Mucosa of descending colon (tissue), 3 donors: ENCODE measurements around the gene PRDM16. TPM values are rescaled to one million over a fixed set of nuclear protein-coding genes. Genes with fewer than 3 reads are reported as not detected.

ENCODE experiments used
- ATAC-seq: fragments of 200-7000 bp; cut with Tn5 transposase; one replicate; pipeline ENCODE4 v1.9.1; 2020; ENCODE audit warnings: mild to moderate bottlenecking, moderate library complexity
- DNase-seq, 3 donors: peaks; one replicate each; pipeline ENCODE4 v3.0.0-alpha.2; 2020
- H3K36me3 ChIP-seq: fragments of 200-600 bp; one replicate; pipeline ENCODE4 v1.8.0; 2021; ENCODE audit warnings: low read depth, mild to moderate bottlenecking
- H3K4me1 ChIP-seq: fragments of 200-600 bp; one replicate; pipeline ENCODE4 v1.8.0; 2021; ENCODE audit warnings: low read depth, mild to moderate bottlenecking
- H3K4me3 ChIP-seq: fragments of 200-600 bp; one replicate; pipeline ENCODE4 v1.8.0; 2021; ENCODE audit warnings: mild to moderate bottlenecking
- H3K9me3 ChIP-seq: fragments of 200-600 bp; one replicate; pipeline ENCODE4 v1.8.0; 2021; ENCODE audit warnings: mild to moderate bottlenecking
- CTCF ChIP-seq: fragments of 200-600 bp; IDR thresholded peaks from one replicate; pipeline ENCODE4 v1.8.0; 2022; ENCODE audit warnings: antibody characterized with exemption, mild to moderate bottlenecking
- intact Hi-C, 2 donors: fragments of 100-400 bp; cut with DNase I in 1 of 2; cut with micrococcal nuclease in 1 of 2; formaldehyde crosslinking; loops; one replicate each; pipeline versions ENCODE4 v1.11.0 to v1.11.1; 2022; cut with DNase I, micrococcal nuclease
- total RNA-seq, 3 donors: library from RNA; stranded (reverse); fragmentation: NEBNext Ultra II Directional in 2 of 3; extraction: Animal tissue kit (Norgen Biotek cat#: 25700) in 2 of 3; gene quantifications; one replicate each; pipeline versions ENCODE4 v1.2.1 to v1.2.4, GENCODE V29; 2021 to 2023
- donor health status: DM: no; HTN: no; CAD: no; lungs with moderate emphysema.
- donor health status: DM: no; HTN: no; CAD: no.
- donor health status: DM: no; HTN: yes; CAD: no.

PRDM16 gene
- total RNA-seq, 3 donors from 2014 or later = 1.6 to 2.5 (median 2.4) TPM

- DNase-seq (no peak), ATAC-seq (no peak)
- TF ChIP-seq CTCF = no peak
- intact Hi-C loops = no loop called here
- no peaks in the 10 kb centered on the region for H3K36me3 ChIP-seq
- no peak overlapping the region for H3K4me3 ChIP-seq
- H3K4me1 ChIP-seq = no peaks in the 10 kb centered on the region
- H3K9me3 ChIP-seq = no peaks in the 10 kb centered on the region
Measured at GRCh38 chr1:3298197-3298596, 229.2 kb downstream of the PRDM16 start.

GRCh38 chr1:3304246-3304645 is 235.2 kb downstream of the PRDM16 start:
- DNase-seq (no peak), ATAC-seq (no peak)
- no peaks in the 10 kb centered on the region for H3K4me1 ChIP-seq
- intact Hi-C loops = no loop called here
- no peaks in the 10 kb centered on the region for H3K9me3 ChIP-seq
- H3K4me3 ChIP-seq = no peak overlapping the region
- no peaks in the 10 kb centered on the region for H3K36me3 ChIP-seq
- no peak for TF ChIP-seq CTCF

- Histone ChIP-seq H3K9me3 (no peaks in the 10 kb centered on the region), H3K36me3 (no peaks in the 10 kb centered on the region), H3K4me1 (no peaks in the 10 kb centered on the region), H3K4me3 (no peak overlapping the region)
- no peak for TF ChIP-seq CTCF
- ATAC-seq = no peak
- intact Hi-C loops = no loop called here
- DNase-seq = no peak
Measured at GRCh38 chr1:3304692-3305091, 235.7 kb downstream of the PRDM16 start.

DNA sequence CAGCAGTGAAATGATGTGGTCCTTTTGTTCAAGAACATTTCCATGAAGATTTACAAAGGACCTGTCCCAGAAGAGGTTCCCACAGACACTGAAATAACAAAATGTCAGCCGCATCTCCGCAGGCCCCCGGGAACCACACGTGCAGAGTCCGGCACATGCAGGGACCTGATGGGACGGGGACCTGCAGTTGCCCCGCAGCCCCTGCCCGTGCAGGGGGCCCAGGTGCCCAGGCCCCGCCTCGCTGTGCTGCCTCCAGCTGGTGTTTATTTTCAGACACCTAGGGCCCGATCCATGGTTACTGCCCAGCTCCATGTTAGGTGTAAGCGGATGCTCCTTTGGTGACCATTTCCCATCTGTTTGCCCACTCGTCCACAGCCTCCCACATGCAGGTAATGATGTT is 236.2 kb downstream of the PRDM16 start:
- Histone ChIP-seq H3K9me3 (no peaks in the 10 kb centered on the region), H3K4me3 (no peak overlapping the region), H3K4me1 (no peaks in the 10 kb centered on the region), H3K36me3 (no peaks in the 10 kb centered on the region)
- no peak for ATAC-seq
- intact Hi-C loops = no loop called here
- no peak for TF ChIP-seq CTCF
- DNase-seq = no peak

GRCh38 chr1:3306583-3307291 is 237.7 kb downstream of the PRDM16 start:
- no peaks in the 10 kb centered on the region for H3K4me1 ChIP-seq
- no peaks in the 10 kb centered on the region for H3K36me3 ChIP-seq
- DNase-seq (no peak), ATAC-seq (no peak)
- no peaks in the 10 kb centered on the region for H3K9me3 ChIP-seq
- intact Hi-C loops = no loop called here
- H3K4me3 ChIP-seq = no peak overlapping the region
- TF ChIP-seq CTCF = no peak

DNA sequence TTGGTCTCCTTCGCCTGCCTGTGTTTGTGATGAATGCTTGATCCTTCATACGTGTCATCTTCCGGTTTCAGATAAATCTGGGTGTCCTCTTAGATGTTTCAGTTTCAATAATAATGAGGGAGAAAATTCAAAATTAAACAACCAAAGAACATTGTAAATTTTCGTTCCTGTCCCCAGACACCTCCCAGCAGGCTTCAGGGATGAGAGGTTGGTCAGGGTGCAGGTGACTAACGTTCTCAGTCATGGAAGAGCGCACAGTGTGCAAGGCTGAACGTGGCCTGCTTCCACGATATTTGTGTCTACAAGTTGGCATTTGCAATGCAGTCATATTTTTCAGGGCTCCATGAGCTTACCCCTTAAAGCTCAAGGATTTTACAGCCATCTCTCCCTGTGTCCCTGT is 238.4 kb downstream of the PRDM16 start:
- no peak for TF ChIP-seq CTCF
- Histone ChIP-seq H3K9me3 (no peaks in the 10 kb centered on the region), H3K4me3 (no peak overlapping the region), H3K4me1 (no peaks in the 10 kb centered on the region), H3K36me3 (no peaks in the 10 kb centered on the region)
- no peak for ATAC-seq
- no peak for DNase-seq
- intact Hi-C loops = no loop called here
